Fibroblast of lung (primary cell): ENCODE results near the gene MAML3. TPM values are rescaled to one million over a fixed set of nuclear protein-coding genes. Genes with fewer than 3 reads are reported as not detected.

Source experiments
- DNase-seq, 2 donors: peaks; one replicate each; pipeline versions ENCODE4 v3.0.0 to v3.0.0-alpha.2; 2010; ENCODE audit warnings: low read depth in 2 of 2
- H2AFZ ChIP-seq: 2 replicates; pipeline ENCODE4 v1.5.1; 2012; ENCODE audit warnings: low read length, control low read depth, inconsistent platforms
- H3K27ac ChIP-seq: 2 replicates; pipeline ENCODE4 v1.5.1; 2011; ENCODE audit warnings: low read length, control low read depth; ENCODE audit not compliant: insufficient read depth
- H3K27me3 ChIP-seq: 2 replicates; pipeline ENCODE4 v1.5.1; 2011; ENCODE audit warnings: mild to moderate bottlenecking, low read length; ENCODE audit not compliant: control insufficient read depth, insufficient read depth
- H3K36me3 ChIP-seq: 2 replicates; pipeline ENCODE4 v1.5.1; 2011; ENCODE audit warnings: low read length; ENCODE audit not compliant: control insufficient read depth, insufficient read depth
- H3K4me1 ChIP-seq: 2 replicates; pipeline ENCODE4 v1.5.1; 2011; ENCODE audit warnings: low read length; ENCODE audit not compliant: control insufficient read depth, insufficient read depth; ENCODE audit errors: extremely low read depth
- H3K4me2 ChIP-seq: 2 replicates; pipeline ENCODE4 v1.5.1; 2011; ENCODE audit warnings: low read length, control low read depth; ENCODE audit not compliant: insufficient read depth; ENCODE audit errors: extremely low read depth
- H3K4me3 ChIP-seq, 4 experiments: fragments of 200-600 bp in 1 of 4; sonication (generic) in 1 of 4; replicated peaks in 1 of 4; 2 replicates each; pipeline ENCODE4 v1.5.1; 2011 to 2016; ENCODE audit warnings: low read length in 4 of 4, low read depth in 3 of 4, mild to moderate bottlenecking in 3 of 4, control low read depth in 2 of 4, inconsistent platforms in 1 of 4, mixed read lengths in 1 of 4; ENCODE audit not compliant: insufficient read depth in 1 of 4; ENCODE audit errors: control extremely low read depth in 1 of 4
- H3K79me2 ChIP-seq: 2 replicates; pipeline ENCODE4 v1.5.1; 2012; ENCODE audit warnings: mild to moderate bottlenecking, low read length, inconsistent platforms; ENCODE audit not compliant: control insufficient read depth, insufficient read depth
- H3K9ac ChIP-seq: 2 replicates; pipeline ENCODE4 v1.5.1; 2011; ENCODE audit warnings: mild to moderate bottlenecking, low read length, control low read depth; ENCODE audit not compliant: insufficient read depth
- H3K9me3 ChIP-seq: 2 replicates; pipeline ENCODE4 v1.5.1; 2012; ENCODE audit warnings: low read depth, low read length; ENCODE audit not compliant: control insufficient read depth, insufficient read depth
- H4K20me1 ChIP-seq: 2 replicates; pipeline ENCODE4 v1.5.1; 2011; ENCODE audit warnings: low read length; ENCODE audit not compliant: control insufficient read depth, insufficient read depth; ENCODE audit errors: extremely low read depth
- EZH2 ChIP-seq: IDR thresholded peaks from 2 replicates; pipeline ENCODE4 v1.5.1; 2012; ENCODE audit warnings: low read length, control low read depth, mild to moderate bottlenecking; ENCODE audit errors: missing control alignments
- polyA plus RNA-seq, 2 donors: library from polyadenylated mRNA; depleted of rRNA in 1 of 2; stranded (reverse) in 1 of 2; unstranded in 1 of 2; fragments of >200 nt; gene quantifications; 2 replicates each; pipeline ENCODE4 v1.2.1, GENCODE V29; 2011 to 2012; ENCODE audit warnings: missing spikeins in 1 of 2
- total RNA-seq: library from RNA; depleted of rRNA; stranded (reverse); fragments of >200 nt; gene quantifications from 2 replicates; pipeline ENCODE4 v1.2.1, GENCODE V29; 2014
- TF ChIP-seq, protein P1 (sequence below), 2 donors: IDR thresholded peaks in 1 of 2; conservative IDR thresholded peaks in 1 of 2; 1 replicate in 1 of 2; 2 replicates in 1 of 2; pipeline ENCODE4 v1.5.1; 2011 to 2012; ENCODE audit warnings: low read length in 2 of 2, control low read depth in 1 of 2, inconsistent platforms in 1 of 2, low read depth in 1 of 2, mild to moderate bottlenecking in 1 of 2

MAML3 gene
- total and polyA plus RNA-seq, 2 donors (not counting 1 experiment from before 2014, with no cell fraction given), result 2.0 to 2.8 TPM

GRCh38 chr4:140131675-140132229 lies 22.2 kb downstream of the MAML3 start:
- Histone ChIP-seq H3K4me3 (no peak overlapping the region), H2AFZ (no peak overlapping the region), H3K9ac (no peak overlapping the region), H4K20me1 (no peaks in the 10 kb centered on the region), H3K9me3 (no peaks in the 10 kb centered on the region), H3K36me3 (no peaks in the 10 kb centered on the region), H3K27ac (no peak overlapping the region), H3K4me2 (no peak overlapping the region), H3K27me3 (no peaks in the 10 kb centered on the region), H3K79me2 (no peaks in the 10 kb centered on the region), H3K4me1 (peaks cover 19% of the 10 kb centered on the region)
- no peak for TF ChIP-seq EZH2
- TF ChIP-seq, protein P1, sequence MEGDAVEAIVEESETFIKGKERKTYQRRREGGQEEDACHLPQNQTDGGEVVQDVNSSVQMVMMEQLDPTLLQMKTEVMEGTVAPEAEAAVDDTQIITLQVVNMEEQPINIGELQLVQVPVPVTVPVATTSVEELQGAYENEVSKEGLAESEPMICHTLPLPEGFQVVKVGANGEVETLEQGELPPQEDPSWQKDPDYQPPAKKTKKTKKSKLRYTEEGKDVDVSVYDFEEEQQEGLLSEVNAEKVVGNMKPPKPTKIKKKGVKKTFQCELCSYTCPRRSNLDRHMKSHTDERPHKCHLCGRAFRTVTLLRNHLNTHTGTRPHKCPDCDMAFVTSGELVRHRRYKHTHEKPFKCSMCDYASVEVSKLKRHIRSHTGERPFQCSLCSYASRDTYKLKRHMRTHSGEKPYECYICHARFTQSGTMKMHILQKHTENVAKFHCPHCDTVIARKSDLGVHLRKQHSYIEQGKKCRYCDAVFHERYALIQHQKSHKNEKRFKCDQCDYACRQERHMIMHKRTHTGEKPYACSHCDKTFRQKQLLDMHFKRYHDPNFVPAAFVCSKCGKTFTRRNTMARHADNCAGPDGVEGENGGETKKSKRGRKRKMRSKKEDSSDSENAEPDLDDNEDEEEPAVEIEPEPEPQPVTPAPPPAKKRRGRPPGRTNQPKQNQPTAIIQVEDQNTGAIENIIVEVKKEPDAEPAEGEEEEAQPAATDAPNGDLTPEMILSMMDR (conservative IDR thresholded peaks at IDR 0.05 in 1 of 2, IDR thresholded peaks at IDR 0.05 in 1 of 2; ENCODE audit: low read depth in 1 of 2, low read length in 2 of 2), result no peak
- DNase-seq, result no peak

GRCh38 chr4:140130677-140131076 lies 23.3 kb downstream of the MAML3 start:
- Histone ChIP-seq H3K4me2 (no peak overlapping the region), H3K36me3 (no peaks in the 10 kb centered on the region), H2AFZ (no peak overlapping the region), H3K4me3 (no peak overlapping the region), H3K4me1 (peaks cover 13% of the 10 kb centered on the region), H3K9ac (no peak overlapping the region), H4K20me1 (no peaks in the 10 kb centered on the region), H3K9me3 (no peaks in the 10 kb centered on the region), H3K27ac (no peak overlapping the region), H3K27me3 (no peaks in the 10 kb centered on the region), H3K79me2 (no peaks in the 10 kb centered on the region)
- no peak for TF ChIP-seq EZH2
- TF ChIP-seq, protein P1 (conservative IDR thresholded peaks at IDR 0.05 in 1 of 2, IDR thresholded peaks at IDR 0.05 in 1 of 2; ENCODE audit: low read depth in 1 of 2, low read length in 2 of 2), result no peak
- DNase-seq, result peak; percentile 56 to 91

DNA sequence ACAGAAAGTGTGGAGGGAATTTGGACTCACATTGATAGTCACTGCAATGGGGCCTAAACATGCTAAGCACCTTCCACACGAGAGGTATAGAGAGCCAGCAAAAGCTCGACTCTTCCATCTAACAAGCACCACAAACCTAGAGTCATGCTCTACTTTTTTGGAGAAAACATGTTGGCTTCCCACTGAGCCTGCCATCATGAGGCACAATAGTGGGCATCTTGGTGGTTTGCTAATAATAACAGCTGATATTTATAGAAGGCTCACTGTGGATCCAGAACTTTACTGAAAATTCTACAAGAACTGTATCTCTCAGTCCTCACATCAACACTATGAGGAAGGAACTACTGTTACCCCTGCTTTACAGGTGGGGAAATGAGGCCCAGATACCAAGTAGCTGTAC lies 26.6 kb downstream of the MAML3 start:
- Histone ChIP-seq H3K79me2 (no peaks in the 10 kb centered on the region), H3K27ac (no peak overlapping the region), H3K9ac (no peak overlapping the region), H3K9me3 (no peaks in the 10 kb centered on the region), H2AFZ (no peak overlapping the region), H3K4me2 (no peak overlapping the region), H3K36me3 (no peaks in the 10 kb centered on the region), H3K4me3 (no peak overlapping the region), H3K4me1 (no peaks in the 10 kb centered on the region), H3K27me3 (no peaks in the 10 kb centered on the region), H4K20me1 (no peaks in the 10 kb centered on the region)
- TF ChIP-seq, protein P1 (conservative IDR thresholded peaks at IDR 0.05 in 1 of 2, IDR thresholded peaks at IDR 0.05 in 1 of 2; ENCODE audit: low read depth in 1 of 2, low read length in 2 of 2), result no peak
- TF ChIP-seq EZH2, result no peak
- DNase-seq, result no peak
